ENCODE measurements around the gene ZRANB2. TPM values are rescaled to one million over a fixed set of nuclear protein-coding genes. Genes with fewer than 3 reads are reported as not detected.

ZRANB2 gene
- total RNA-seq, 2 experiments from 2014 or later: 110 to 116 TPM

DNA sequence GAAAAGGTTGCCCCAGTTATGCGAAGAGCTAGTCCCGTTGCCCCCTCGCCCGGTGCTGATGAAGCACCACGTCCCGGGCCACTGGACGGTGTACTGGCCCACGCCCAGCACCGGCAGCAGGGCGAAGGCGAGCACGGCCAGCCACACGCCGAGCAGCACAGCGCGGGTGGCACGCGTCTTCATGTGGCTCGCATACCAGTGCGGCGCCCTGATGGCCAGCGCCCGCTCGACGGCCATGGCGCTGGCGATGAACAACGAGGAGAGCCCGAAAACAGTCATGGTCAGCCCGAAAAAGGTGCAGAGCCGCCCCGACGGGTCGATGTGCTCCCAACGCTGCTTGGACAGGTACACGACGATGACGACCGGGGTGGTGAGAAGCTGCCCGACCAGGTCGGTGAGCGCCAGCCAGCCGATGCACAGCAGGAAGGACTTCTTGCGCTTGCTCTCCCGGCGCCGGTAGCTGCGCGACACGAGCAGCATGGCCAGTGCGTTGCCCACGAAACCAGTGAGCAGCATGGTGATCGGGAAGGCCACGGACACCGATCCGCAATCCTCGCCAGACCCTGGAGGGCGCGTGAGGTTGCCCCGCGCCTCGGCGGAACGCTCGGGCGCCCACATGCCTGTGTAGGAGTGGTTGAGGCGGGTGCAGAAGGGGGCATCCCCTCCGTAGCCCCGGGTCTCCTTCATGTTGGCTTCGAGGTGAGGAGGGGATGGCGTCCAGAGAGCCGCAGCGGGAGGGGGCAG, 33.8 kb downstream of the ZRANB2 start:
- Mint-ChIP-seq H3K4me1 (peaks cover 15% of the 10 kb centered on the region), H3K27ac (no peak overlapping the region), H3K36me3 (no peaks in the 10 kb centered on the region), H3K27me3 (peaks cover 50% of the 10 kb centered on the region), H3K4me3 (peak overlapping the region; percentile 66), H3K9me3 (no peaks in the 10 kb centered on the region)
- peak; percentile 21 for DNase-seq

DNA sequence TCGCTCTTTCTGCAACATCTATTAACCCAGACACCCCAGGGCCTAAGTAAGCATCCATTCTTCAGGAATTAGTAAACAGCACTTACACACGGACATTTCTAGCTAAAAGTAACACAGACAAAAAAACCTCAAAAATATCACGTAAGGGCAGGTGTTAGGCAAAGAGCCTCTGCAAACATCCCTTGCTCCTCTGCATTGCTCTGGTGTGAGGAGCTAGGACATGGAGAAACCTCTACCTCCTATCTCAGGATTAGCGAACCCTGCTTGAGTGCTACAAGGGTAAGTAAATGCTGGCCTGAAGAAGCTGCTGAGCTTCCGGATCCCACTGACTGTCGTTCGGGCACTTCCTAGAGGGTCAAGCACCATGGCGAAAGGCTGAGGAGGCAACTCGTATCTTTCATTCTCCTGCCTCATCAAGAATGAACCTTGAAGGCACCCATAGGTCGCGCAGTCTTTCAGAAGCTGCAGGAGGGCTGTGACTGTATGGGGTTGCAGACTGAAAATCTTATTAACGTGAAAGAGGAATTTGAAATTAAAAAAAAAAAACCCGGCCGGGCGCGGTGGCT, 35.3 kb downstream of the ZRANB2 start:
- no peak overlapping the region for H3K27ac Mint-ChIP-seq
- no peaks in the 10 kb centered on the region for H3K36me3 Mint-ChIP-seq
- no peak for DNase-seq
- peaks cover 16% of the 10 kb centered on the region for H3K4me1 Mint-ChIP-seq
- H3K9me3 Mint-ChIP-seq: no peaks in the 10 kb centered on the region
- H3K27me3 Mint-ChIP-seq: peaks cover 55% of the 10 kb centered on the region
- no peak overlapping the region for H3K4me3 Mint-ChIP-seq

DNA sequence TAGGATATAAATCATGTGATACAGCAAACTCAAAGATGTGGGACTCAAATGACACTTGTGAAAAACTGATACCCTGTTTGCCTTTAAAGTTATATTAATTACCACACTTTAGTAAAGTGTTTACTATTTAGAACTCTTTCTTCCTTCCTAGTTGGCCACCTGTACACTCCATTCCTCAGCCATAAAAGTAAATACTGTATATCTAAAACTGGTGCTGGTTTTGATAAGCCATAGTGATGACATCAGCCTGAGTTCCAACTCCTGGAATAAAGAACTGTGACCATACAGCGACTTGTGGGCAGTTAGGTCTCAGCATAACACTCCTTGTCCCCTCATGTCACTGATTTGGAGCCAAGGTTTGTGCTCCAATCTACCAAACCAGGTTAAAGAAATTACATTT, 36.0 kb downstream of the ZRANB2 start:
- Mint-ChIP-seq H3K27ac (no peak overlapping the region), H3K36me3 (no peaks in the 10 kb centered on the region), H3K4me3 (no peak overlapping the region), H3K4me1 (peaks cover 16% of the 10 kb centered on the region), H3K27me3 (peaks cover 54% of the 10 kb centered on the region), H3K9me3 (no peaks in the 10 kb centered on the region)
- no peak for DNase-seq

DNA sequence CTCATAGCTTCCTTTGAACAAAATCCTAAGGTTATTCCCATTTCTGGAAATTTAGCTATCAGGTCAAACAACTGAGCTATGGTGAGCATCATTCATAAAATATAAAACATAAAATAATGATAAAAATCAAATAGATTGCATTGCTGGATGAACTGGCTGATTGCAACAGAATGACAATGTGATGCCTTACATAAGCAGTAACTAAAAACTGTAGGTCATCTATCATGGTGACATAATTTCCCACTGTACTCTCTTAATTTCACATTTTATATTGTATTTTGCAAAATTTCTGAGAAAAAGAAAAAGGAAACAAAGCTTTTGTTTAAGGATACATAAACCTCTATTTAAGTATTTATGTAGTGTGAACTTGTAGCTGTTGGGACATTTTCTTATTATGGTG, 37.8 kb downstream of the ZRANB2 start:
- Mint-ChIP-seq H3K36me3 (no peaks in the 10 kb centered on the region), H3K27me3 (peaks cover 54% of the 10 kb centered on the region), H3K4me3 (no peak overlapping the region), H3K9me3 (no peaks in the 10 kb centered on the region), H3K27ac (no peak overlapping the region), H3K4me1 (peaks cover 15% of the 10 kb centered on the region)
- DNase-seq: no peak

DNA sequence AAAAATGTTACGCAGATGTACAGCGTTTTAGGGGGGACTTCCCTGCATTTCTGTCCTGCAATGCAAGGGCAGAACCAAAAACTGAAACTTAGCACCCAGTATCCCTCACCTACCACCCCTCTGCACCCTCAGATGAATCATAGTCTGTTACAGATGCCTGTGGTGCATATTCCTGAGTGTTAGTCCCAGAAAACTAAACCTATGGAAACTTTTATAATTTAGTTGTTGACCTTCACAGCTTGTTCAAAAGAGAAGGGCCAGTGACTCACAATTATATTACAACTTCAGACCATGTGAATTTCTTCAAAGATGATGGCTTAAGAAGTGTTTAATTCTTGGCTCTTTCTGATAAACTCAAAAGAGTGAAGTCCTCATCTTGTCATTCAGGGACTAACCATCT, 39.0 kb downstream of the ZRANB2 start:
- peaks cover 44% of the 10 kb centered on the region for H3K27me3 Mint-ChIP-seq
- H3K4me3 Mint-ChIP-seq: no peak overlapping the region
- no peaks in the 10 kb centered on the region for H3K36me3 Mint-ChIP-seq
- peaks cover 7% of the 10 kb centered on the region for H3K4me1 Mint-ChIP-seq
- DNase-seq: no peak
- no peak overlapping the region for H3K27ac Mint-ChIP-seq
- no peaks in the 10 kb centered on the region for H3K9me3 Mint-ChIP-seq

DNA sequence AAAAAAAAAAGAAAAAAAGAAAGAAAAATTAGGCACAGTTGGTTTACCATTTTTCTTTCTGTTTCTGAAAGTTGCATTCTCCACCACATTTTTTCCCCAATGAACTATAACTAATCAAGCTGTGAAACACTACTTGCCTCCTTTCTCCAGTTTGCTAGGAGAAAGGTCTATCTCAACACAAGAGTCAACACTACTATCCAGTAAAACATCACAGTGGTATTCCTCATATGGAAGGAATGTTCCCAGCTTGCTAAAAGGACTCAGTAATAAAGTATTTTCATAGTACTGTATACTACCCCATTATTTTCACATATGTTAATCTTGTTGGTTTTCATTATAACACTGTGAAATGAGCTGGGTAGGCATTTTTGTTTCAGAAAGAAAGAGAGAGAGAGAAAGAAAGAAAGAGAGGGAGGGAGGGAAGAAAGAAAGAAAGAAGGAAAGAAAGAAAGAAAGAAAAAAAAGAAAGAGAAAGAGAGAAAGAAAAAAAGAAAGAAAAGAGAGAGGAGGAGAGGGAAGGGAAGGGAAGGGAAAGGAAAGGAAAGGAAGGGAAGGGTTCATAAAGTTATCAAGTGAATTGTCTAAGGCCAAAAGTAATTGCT, 41.1 kb downstream of the ZRANB2 start:
- Mint-ChIP-seq H3K4me1 (peaks cover 2% of the 10 kb centered on the region), H3K9me3 (no peaks in the 10 kb centered on the region), H3K4me3 (no peak overlapping the region), H3K27ac (no peak overlapping the region), H3K27me3 (peaks cover 32% of the 10 kb centered on the region), H3K36me3 (no peaks in the 10 kb centered on the region)
- no peak for DNase-seq

DNA sequence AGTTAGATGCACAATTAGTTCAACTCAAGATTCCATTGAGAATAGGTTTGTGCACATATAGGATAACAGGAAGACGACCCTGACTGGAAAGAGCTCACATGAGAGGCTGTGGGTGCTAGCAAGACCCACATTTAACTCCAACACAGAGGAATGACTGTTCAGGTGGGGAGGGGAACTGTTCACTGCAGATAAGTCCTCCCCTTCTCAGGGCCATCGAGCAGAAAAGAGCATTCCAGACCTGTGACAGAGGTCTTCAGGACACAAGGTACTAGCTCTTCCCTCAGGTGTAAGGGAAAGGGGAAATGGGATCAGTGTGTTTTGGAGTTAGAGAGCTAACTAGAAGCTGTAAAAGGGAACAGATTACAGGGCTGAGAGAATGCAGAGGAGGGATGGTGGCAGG, 41.9 kb downstream of the ZRANB2 start:
- H3K4me3 Mint-ChIP-seq: no peak overlapping the region
- H3K27me3 Mint-ChIP-seq: peaks cover 30% of the 10 kb centered on the region
- no peaks in the 10 kb centered on the region for H3K9me3 Mint-ChIP-seq
- H3K27ac Mint-ChIP-seq: no peak overlapping the region
- H3K36me3 Mint-ChIP-seq: no peaks in the 10 kb centered on the region
- peaks cover 2% of the 10 kb centered on the region for H3K4me1 Mint-ChIP-seq
- DNase-seq: no peak

DNA sequence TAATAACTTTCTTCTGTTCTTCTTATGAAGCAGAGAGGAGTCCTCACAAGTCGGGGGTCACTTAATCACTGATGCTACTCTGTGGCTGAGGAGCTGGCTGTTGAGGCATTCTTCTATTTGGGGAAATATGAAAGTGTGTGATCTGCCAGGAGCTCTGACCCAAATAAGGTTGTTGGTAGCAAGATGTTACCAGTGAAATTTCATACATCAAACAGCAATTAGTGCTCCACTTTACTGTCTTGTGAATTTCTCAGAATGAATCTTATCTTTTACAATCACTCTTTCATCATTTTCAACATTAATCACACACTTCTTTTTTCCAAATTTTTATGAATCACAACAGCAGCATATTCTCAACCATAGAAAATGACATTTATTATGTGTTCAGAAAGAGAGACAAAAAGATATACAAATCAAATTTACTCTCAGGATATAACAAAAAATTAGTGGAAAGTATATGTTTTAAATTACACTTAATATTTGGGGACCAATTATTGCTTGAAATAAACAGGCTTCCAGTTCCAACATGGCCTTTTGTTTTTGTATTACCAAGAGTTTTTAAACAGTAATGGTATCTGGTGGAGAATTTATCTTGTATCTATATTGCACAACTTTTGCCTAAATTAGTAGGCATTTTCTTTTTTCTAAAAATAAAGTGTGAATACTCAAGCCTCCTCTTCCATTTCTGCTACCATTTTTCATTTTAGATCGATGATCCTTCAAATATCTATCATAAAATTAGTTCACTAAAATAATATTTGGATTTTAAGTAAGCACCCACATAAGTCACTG, 42.8 kb downstream of the ZRANB2 start:
- H3K4me3 Mint-ChIP-seq: no peak overlapping the region
- peaks cover 2% of the 10 kb centered on the region for H3K4me1 Mint-ChIP-seq
- H3K27ac Mint-ChIP-seq: no peak overlapping the region
- no peak for DNase-seq
- peaks cover 25% of the 10 kb centered on the region for H3K27me3 Mint-ChIP-seq
- no peaks in the 10 kb centered on the region for H3K9me3 Mint-ChIP-seq
- H3K36me3 Mint-ChIP-seq: no peaks in the 10 kb centered on the region

DNA sequence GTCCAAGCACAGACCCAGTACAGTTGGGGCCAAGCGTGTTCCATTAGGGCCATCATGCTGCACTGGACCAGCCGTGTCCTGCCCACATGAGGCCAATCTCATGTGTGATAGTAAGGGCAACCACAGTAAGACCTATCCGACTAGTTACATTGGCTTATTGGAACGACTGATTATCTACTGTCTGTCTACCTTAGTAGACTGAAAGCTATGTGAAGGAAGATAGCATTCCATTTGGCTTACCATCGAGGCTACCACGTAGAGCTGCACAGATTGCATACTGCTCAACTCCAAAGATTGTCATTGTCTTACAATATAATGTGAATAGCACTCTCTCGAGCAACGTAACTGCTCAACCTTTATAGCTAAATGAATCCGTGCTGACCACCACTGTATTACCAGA, 43.8 kb downstream of the ZRANB2 start:
- no peak for DNase-seq
- H3K9me3 Mint-ChIP-seq: no peaks in the 10 kb centered on the region
- peaks cover 2% of the 10 kb centered on the region for H3K4me1 Mint-ChIP-seq
- H3K36me3 Mint-ChIP-seq: no peaks in the 10 kb centered on the region
- no peak overlapping the region for H3K27ac Mint-ChIP-seq
- no peak overlapping the region for H3K4me3 Mint-ChIP-seq
- peaks cover 25% of the 10 kb centered on the region for H3K27me3 Mint-ChIP-seq

DNA sequence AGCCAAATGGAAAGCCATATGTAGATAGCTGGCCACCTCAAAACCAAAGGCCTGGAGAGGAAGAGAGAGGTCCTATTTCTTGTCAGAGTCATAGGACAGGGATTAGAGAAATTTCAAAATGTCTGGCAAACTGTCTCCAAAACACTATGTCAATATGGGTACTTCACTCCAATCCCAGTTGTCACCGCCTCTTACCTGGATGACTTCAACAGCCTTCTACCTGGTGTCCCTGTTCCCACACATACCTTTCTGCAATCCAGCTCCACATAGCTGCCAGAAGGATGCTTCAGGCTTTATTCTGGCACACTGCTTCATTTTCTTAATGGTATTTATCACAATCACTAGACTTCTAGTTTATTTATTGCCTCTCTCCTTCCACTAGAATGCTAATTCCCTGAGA, 47.7 kb downstream of the ZRANB2 start:
- no peaks in the 10 kb centered on the region for H3K4me1 Mint-ChIP-seq
- no peaks in the 10 kb centered on the region for H3K36me3 Mint-ChIP-seq
- H3K9me3 Mint-ChIP-seq: no peaks in the 10 kb centered on the region
- DNase-seq: no peak
- H3K27me3 Mint-ChIP-seq: peaks cover 11% of the 10 kb centered on the region
- H3K27ac Mint-ChIP-seq: no peak overlapping the region
- no peak overlapping the region for H3K4me3 Mint-ChIP-seq

DNA sequence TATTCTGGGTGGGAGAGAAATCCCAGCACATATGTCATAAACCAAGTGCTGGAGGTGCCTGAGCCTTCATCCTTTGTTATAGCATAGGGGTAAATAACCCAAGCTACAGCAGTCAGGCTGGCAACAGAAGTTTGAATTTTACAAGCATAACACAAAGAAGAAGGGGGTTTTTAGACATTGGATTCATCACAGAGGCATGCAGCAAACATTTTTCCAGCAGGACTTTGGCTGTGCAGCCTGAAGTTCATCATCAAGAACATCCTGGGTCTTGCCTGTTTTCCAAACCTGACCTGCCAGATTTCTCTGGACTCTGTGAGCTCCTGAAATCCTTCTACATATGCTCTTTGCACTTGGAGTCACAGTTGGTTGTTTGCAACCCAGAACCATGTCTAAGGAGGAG, 49.4 kb downstream of the ZRANB2 start:
- H3K27me3 Mint-ChIP-seq: peaks cover 11% of the 10 kb centered on the region
- no peak overlapping the region for H3K4me3 Mint-ChIP-seq
- no peaks in the 10 kb centered on the region for H3K36me3 Mint-ChIP-seq
- no peak for DNase-seq
- no peaks in the 10 kb centered on the region for H3K4me1 Mint-ChIP-seq
- H3K27ac Mint-ChIP-seq: no peak overlapping the region
- H3K9me3 Mint-ChIP-seq: no peaks in the 10 kb centered on the region

DNA sequence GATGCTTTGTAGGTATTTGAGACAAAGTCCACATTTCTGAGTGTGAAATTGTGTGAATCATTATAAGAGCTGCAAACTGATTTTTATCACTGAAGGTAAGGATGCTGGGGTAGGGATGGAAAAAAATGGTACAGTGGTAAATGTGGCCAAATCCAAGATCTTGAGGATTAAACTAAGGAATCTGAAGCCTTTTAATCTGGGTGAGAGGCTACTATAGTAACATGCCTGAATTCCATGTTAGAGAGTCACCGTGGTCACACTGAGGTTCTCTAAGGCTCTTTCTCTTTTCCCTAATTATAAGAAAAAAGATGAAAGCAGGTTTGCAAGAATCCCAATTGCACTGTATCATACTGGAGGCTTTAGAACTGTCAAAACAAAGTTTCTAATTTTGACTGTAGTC, 50.8 kb downstream of the ZRANB2 start:
- no peaks in the 10 kb centered on the region for H3K4me1 Mint-ChIP-seq
- H3K27ac Mint-ChIP-seq: no peak overlapping the region
- no peak overlapping the region for H3K4me3 Mint-ChIP-seq
- no peaks in the 10 kb centered on the region for H3K36me3 Mint-ChIP-seq
- DNase-seq: no peak
- H3K27me3 Mint-ChIP-seq: peaks cover 4% of the 10 kb centered on the region
- no peaks in the 10 kb centered on the region for H3K9me3 Mint-ChIP-seq

DNA sequence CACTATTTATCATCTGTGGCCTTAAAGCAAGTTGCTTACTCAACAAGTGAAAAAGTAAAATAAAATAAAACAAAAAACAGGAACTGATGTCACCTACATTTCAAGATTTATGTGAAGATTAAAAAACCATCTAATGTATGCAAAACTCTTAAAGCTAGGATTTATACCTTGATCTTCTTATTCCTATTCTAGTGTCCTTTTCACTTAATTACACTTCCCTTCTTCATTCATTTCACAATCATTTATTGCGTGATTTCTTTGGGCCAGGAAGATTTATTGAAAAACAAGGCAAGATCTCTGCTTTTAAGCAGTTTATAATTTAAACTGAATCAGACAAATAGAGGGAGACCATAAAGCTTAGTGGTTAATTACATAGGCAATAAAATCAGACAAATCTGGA, 51.9 kb downstream of the ZRANB2 start:
- H3K4me3 Mint-ChIP-seq: no peak overlapping the region
- H3K27me3 Mint-ChIP-seq: peaks cover 4% of the 10 kb centered on the region
- no peaks in the 10 kb centered on the region for H3K9me3 Mint-ChIP-seq
- no peaks in the 10 kb centered on the region for H3K36me3 Mint-ChIP-seq
- DNase-seq: no peak
- no peaks in the 10 kb centered on the region for H3K4me1 Mint-ChIP-seq
- H3K27ac Mint-ChIP-seq: no peak overlapping the region

DNA sequence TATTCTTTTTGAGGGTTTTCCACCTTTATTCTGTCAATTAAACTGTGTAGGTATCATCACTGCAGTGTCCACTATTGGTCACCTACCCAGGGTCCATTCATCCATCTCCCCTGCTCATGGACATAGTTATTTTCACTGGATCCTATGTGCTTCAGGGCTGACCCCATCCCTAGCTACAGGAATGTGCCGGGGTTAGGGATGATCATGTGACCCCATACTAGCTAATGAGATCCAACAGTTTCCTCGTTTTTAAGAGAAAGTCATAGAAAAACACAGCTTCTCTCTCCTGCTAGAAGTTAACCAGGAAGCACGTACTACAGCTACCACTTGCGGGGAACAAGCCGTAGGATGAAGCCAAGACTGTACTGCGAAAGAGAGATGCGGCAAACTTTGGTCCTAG, 52.8 kb downstream of the ZRANB2 start:
- no peak for DNase-seq
- H3K27me3 Mint-ChIP-seq: peaks cover 4% of the 10 kb centered on the region
- H3K27ac Mint-ChIP-seq: no peak overlapping the region
- no peaks in the 10 kb centered on the region for H3K36me3 Mint-ChIP-seq
- no peaks in the 10 kb centered on the region for H3K9me3 Mint-ChIP-seq
- H3K4me1 Mint-ChIP-seq: no peaks in the 10 kb centered on the region
- no peak overlapping the region for H3K4me3 Mint-ChIP-seq

DNA sequence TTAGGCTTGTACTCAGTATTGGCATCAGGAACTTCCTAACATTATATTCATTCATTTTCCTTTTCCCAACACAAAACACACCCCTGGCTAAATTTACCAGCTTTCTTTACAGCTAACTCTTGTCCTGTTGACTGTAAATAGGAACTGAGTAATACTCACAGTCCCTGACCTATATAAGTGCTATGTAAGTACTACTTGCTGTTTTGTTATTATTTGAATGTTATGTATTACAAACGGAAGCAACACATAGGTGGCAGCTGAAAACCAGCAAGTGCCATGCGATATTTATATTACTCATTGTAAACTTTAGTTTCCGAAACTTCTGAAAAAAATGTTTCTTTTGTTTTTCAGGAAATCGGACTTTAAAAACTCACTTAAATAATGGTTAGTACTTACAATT, 54.7 kb downstream of the ZRANB2 start:
- Mint-ChIP-seq H3K27ac (no peak overlapping the region), H3K4me1 (no peaks in the 10 kb centered on the region), H3K27me3 (peaks cover 4% of the 10 kb centered on the region), H3K9me3 (no peaks in the 10 kb centered on the region), H3K4me3 (no peak overlapping the region), H3K36me3 (no peaks in the 10 kb centered on the region)
- DNase-seq: no peak

Data from activated naive CD8-positive, alpha-beta T cell treated with anti-CD3 and anti-CD28 coated beads for 36 hours (primary cell).